HG03432 (cell line): Measurements from ENCODE around the gene KHDC4.
A peak's percentile ranks its signal among the peaks of the same experiment; 100 is the strongest.
"Not testable (repeated sequence)": the region's sequence is repeated elsewhere in the genome, so short reads cannot be mapped to it uniquely, and the experiment has no call there.

Experiments
- ATAC-seq: cut with Tn5 transposase; IDR thresholded peaks from one replicate; pipeline ENCODE4 v1.9.1; 2021; ENCODE audit warnings: mild to moderate bottlenecking, moderate library complexity; ENCODE audit not compliant: unreplicated experiment

The KHDC4 gene

GRCh38 chr1:155910621-155911121 lies 23.5 kb downstream of the KHDC4 start:
- ATAC-seq: peak; percentile 26

- ATAC-seq: no peak
Observed at GRCh38 chr1:155909894-155910293, 24.3 kb downstream of the KHDC4 start.

GRCh38 chr1:155904261-155904660 lies 30.0 kb downstream of the KHDC4 start:
- ATAC-seq: no peak

- ATAC-seq: no peak
Observed at GRCh38 chr1:155900161-155900560, 34.1 kb downstream of the KHDC4 start.

GRCh38 chr1:155899683-155900082 lies 34.5 kb downstream of the KHDC4 start:
- ATAC-seq: no peak

GRCh38 chr1:155898888-155899287 lies 35.3 kb downstream of the KHDC4 start:
- ATAC-seq: no peak

- no peak for ATAC-seq
Observed at GRCh38 chr1:155897746-155898145, 36.5 kb downstream of the KHDC4 start.

GRCh38 chr1:155896476-155896875 lies 37.7 kb downstream of the KHDC4 start:
- ATAC-seq: not testable (repeated sequence)

- ATAC-seq: not testable (repeated sequence)
Observed at GRCh38 chr1:155895617-155896016, 38.6 kb downstream of the KHDC4 start.

- no peak for ATAC-seq
Observed at GRCh38 chr1:155893389-155894142, 40.6 kb downstream of the KHDC4 start.

GRCh38 chr1:155892796-155893195 lies 41.4 kb downstream of the KHDC4 start:
- ATAC-seq: no peak

- ATAC-seq: no peak
Observed at GRCh38 chr1:155890251-155890650, 44.0 kb downstream of the KHDC4 start.

- ATAC-seq: no peak
Observed at GRCh38 chr1:155889566-155889965, 44.6 kb downstream of the KHDC4 start.

GRCh38 chr1:155888481-155888880 lies 45.7 kb downstream of the KHDC4 start:
- ATAC-seq: no peak

- no peak for ATAC-seq
Observed at GRCh38 chr1:155884982-155885381, 49.2 kb downstream of the KHDC4 start.

- no peak for ATAC-seq
Observed at GRCh38 chr1:155884031-155884960, 49.9 kb downstream of the KHDC4 start.

- no peak for ATAC-seq
Observed at GRCh38 chr1:155882766-155883165, 51.4 kb downstream of the KHDC4 start.

- ATAC-seq: no peak
Observed at GRCh38 chr1:155882235-155882634, 52.0 kb downstream of the KHDC4 start.

- ATAC-seq: no peak
Observed at GRCh38 chr1:155880950-155881349, 53.3 kb downstream of the KHDC4 start.

- no peak for ATAC-seq
Observed at GRCh38 chr1:155880251-155880650, 54.0 kb downstream of the KHDC4 start.

GRCh38 chr1:155877945-155878344 lies 56.3 kb downstream of the KHDC4 start:
- ATAC-seq: no peak

GRCh38 chr1:155873860-155874259 lies 60.4 kb downstream of the KHDC4 start:
- no peak for ATAC-seq
